ENCODE results near the gene CDC42BPG. TPM values are rescaled to one million over a fixed set of nuclear protein-coding genes. Genes with fewer than 3 reads are reported as not detected.

Gene CDC42BPG, protein sequence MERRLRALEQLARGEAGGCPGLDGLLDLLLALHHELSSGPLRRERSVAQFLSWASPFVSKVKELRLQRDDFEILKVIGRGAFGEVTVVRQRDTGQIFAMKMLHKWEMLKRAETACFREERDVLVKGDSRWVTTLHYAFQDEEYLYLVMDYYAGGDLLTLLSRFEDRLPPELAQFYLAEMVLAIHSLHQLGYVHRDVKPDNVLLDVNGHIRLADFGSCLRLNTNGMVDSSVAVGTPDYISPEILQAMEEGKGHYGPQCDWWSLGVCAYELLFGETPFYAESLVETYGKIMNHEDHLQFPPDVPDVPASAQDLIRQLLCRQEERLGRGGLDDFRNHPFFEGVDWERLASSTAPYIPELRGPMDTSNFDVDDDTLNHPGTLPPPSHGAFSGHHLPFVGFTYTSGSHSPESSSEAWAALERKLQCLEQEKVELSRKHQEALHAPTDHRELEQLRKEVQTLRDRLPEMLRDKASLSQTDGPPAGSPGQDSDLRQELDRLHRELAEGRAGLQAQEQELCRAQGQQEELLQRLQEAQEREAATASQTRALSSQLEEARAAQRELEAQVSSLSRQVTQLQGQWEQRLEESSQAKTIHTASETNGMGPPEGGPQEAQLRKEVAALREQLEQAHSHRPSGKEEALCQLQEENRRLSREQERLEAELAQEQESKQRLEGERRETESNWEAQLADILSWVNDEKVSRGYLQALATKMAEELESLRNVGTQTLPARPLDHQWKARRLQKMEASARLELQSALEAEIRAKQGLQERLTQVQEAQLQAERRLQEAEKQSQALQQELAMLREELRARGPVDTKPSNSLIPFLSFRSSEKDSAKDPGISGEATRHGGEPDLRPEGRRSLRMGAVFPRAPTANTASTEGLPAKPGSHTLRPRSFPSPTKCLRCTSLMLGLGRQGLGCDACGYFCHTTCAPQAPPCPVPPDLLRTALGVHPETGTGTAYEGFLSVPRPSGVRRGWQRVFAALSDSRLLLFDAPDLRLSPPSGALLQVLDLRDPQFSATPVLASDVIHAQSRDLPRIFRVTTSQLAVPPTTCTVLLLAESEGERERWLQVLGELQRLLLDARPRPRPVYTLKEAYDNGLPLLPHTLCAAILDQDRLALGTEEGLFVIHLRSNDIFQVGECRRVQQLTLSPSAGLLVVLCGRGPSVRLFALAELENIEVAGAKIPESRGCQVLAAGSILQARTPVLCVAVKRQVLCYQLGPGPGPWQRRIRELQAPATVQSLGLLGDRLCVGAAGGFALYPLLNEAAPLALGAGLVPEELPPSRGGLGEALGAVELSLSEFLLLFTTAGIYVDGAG (N-terminal part only)
- 0.13 and 0.38 TPM in 2 replicates for total RNA-seq

DNA sequence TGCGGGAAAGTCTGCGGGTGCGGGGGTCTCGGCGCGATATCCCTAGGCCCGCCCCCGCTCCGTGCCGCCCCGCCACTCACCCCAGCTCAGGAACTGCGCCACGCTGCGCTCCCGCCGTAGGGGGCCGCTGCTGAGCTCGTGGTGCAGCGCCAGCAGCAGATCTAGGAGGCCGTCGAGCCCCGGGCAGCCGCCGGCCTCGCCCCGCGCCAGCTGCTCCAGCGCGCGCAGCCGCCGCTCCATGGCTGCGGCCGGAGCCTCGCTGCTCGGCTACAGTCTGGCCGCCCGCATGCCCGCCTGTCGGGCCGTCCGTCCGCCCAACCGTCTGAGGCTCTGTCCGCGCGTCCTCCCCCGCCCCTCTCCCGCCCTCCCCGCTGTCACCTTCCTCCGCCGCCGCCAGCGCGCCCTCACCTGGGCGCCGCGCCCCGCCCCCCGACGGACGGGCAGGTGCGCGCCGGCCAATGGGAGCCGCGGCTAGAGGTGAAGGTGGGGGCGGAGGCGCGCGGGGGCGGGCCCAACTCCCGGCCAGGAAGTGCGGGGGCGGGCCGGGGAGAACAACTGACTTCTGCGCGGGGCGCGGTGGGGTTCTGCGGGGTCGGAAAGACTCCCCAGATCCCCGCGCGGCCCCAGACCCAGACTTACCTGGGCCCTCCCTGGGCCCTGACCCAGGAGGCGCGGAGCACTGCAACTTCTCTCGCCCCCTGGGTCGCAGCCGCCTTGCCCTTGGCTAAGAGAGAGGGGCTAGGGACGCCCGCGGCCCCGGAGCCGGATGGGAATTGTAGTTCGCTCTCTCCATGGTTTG is at the start of gene CDC42BPG:
Gene CDC42BPG, minus strand, starts transcription at position 324 of the 799 bp plus-strand sequence. Its CDS starts 84 bp downstream, at position 240.
- peak; percentile 30 to 69 for DNase-seq (ENCODE audit: low read depth in 2 of 2)

DNA sequence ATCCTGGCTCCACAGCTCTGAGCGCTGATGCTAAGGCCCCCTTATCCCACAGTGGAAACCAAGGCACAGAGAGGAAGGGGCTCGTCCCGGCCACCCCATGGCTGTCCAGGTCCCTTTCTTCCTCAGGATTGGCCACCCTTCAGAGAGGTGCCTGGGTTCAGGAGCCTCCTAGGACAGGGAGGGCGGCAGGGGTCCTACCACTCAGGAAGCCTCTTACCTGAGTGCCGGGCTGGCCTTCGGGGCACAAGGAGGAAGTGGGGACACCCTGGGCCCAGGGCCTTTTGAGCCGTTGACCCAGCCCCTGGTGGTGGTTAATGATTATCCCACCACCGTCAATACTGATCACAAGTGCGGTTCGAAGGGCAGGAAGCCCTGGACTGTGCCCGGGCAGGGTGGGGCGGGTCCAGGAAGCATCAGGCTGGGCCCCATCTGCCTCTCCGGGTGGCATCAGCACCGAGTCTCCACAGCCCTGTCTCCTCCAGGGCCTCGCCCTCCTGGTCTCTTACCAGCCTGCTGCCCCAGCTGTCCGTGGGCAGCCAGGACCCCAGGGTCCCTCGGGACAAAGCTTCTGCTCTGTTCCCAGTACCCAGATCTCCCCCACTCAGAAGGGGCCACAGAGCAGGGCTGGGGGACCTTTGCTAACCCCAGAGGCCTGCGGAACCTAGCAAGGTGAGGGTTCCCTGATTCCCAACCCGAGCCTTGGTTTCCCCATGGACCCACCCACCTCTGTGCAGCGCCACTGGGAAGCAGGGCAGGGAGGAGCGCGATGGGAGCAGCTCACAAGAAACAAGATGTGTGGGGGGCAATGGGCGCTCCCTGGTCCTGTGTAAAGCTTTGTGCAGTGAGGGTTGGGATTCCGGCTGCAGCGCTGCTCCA is 49.0 kb upstream of the CDC42BPG start:
- no peak for DNase-seq (ENCODE audit: low read depth in 2 of 2)

DNA sequence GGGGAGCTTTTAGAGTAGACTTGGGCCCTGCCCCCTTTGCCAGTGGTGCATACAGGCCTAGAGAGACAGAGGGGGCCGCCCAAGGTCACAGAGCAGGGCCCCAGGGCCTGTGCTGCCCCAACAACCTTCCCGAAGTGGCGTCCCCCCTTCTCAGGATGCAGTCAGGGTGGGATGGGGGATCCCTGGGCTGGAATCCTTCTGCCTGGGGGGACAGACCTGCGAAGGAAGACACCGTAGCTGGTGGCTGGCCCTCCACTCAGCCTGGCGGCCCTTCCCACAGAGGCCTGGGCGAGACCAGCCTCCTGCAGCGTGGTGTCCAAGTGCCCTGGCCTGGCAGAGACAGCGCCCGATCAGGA is 48.4 kb upstream of the CDC42BPG start:
- DNase-seq (ENCODE audit: low read depth in 2 of 2) = no peak

DNA sequence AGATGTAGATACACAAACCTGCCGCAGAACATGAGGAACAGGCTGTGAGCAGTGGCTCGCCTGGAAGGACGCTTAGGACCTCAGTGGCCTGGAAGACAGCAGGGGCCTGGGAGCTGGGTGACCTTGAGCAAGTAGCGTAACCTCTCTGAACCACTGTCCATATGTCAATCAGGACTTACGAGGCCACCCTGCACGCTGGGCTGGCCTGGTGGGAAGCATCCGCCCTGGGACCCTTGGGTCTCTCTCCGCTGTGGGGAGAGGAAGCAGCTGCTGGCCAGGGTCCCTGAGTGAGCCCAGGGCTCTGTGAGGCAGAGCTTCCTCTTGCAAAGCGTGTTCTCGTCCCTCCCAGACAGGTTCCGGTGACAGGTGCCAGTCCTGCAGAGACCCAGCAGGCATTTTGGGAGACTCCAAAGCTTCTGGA is 48.0 kb upstream of the CDC42BPG start:
- DNase-seq (ENCODE audit: low read depth in 2 of 2) = no peak

DNA sequence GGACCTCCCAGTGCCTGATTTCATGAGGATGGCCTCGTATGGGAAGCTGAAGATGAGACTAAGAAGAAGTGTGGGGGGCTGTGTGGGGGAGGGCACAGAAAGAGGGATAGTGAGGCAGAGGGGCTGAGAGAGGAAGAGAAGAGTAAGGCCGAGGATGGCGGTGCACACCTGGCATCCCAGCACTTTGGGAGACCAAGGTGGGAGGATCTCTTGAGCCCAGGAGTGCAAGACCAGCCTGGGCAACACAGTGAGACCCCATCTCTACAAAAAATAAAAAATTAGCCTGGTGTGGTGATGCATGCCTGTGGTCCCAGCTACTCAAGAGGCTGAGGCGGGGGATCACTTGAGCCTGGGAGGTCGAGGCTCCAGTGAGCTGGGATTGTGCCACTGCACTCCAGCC is 47.4 kb upstream of the CDC42BPG start:
- DNase-seq (ENCODE audit: low read depth in 2 of 2) = no peak

DNA sequence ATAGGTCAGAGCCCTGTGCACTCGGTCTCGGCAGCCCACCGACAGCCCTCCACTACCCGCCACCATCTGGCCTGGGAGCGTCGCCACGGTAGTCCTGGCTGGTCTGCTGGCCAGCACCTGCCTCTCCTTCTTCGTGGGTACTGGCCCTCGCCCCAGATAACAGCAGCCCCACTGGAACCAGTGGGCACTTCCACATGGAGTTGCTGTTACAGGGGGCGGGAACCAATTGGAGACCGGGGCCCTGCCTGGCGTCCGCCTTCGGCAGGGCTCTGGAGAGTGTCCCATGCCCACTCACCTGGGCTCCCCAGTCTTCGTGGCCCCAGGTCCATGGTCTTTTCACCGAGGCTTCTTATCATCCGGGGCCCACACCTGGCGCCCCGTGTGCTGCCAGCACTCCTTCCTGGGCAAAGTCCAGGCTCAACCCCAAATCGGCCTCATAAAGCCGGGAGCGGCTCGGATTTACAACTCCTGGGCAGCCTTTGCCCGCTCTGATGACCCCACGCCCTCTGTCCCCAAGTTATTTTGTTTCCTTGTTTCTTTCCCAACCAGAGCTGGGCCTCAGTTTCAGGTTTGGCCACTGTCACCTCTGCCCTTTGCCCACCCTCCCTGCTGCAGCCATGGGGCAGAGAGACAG is 46.9 kb upstream of the CDC42BPG start:
- DNase-seq (ENCODE audit: low read depth in 2 of 2) = no peak

DNA sequence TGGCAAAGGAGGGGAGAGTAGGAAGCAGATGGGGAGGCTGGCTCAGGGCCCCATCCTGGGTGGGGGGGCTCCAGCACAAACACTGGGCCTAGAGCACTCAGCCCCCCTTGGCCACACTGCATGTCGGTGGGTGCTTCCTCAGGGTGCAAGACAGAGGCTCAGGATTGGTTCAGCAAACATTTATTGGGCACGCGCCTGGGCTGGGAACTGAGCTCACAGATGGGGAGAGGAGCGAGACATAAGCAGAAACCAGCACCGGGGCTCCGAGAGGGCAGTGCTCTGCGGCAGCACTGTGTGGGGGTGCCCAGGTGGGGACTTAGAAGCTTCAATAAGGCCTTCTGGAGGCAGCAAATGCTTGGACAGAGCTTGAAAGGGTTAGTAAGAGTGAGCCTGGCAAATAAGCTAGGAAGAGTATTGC is 46.1 kb upstream of the CDC42BPG start:
- no peak for DNase-seq (ENCODE audit: low read depth in 2 of 2)

DNA sequence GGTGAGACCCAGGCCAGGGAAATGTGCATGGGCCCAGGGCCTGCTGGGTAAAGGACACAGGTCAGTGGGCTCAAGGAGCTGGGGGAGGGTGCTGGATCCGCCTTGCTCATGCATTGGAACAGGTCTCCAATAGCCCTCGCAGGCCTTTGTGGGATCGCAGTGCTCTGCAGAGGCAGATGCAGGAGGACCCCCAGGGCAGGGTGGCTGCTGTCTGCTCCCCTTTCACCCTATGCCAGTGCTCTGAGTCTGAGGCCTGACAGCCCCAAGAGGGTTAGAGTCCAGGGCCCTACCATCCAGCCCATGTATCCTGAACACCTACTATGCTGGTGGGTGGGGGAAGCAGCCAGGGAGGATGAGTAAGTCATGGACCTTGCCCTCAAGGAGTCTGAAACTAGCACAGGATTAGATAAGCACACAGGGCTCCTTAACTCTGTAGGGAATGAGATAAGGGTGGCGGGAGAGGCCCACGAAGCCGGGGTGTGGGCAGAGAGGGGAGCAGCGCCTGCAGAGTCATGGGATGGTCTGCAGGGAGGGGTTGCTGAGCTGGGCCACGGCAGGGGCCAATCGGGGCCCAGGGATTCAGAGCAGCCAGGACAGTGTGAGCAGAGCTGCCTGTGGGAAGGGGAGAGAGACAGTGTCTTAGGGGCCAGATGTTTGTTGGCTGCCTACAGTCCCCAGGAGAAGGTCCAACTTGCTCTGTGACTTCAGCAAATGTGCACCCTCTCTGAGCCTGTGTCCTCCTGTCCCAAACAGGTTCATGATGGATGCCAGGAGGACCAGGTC is 44.5 kb upstream of the CDC42BPG start:
- no peak for DNase-seq (ENCODE audit: low read depth in 2 of 2)

DNA sequence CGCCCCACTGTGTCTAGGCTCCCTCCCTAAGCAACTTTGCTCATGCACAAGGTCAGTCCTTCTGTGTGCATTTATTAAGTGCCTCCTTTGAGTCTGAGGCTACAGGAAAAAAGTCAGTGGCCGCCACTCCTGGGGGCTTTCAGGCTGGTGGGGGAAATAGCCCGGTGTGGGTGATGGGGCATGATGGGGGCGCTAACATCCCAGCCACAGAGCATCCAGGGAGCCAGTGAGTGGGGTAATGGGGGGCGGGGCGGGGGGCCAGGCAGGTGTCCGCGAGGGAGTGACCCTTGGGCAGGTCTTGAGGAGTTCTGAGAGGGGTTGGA is 43.9 kb upstream of the CDC42BPG start:
- DNase-seq (ENCODE audit: low read depth in 2 of 2) = no peak

DNA sequence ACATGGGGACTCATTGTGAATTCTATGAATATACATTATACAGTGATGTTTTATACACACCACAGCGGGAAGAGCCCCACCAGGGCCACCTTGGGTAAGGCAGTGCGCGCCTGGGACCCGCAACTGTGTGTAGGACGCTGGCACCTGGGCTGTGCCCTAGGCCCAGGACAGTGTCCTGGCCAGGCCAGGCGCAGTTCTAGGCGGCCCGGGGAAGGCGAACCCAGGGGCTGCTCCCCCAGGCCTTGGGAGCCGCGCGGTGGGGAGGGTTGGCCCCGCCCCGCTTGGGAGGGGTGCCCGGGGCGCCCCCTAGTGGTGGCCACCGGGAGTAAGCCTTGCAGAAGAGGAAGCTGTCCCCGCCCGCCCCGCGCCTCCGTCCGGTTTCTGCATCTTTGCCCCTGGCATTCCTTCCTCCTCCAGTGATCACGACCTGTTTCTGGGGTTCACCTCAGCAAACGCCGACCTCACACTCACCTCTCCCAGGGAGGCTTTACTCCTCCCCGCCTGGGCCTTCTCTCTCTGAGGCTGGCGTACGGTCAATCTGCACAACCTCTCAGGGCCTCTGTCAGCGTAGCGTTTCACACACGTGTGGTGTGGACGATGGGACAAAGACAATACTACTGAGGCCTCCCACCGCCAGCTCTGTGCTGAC is 43.4 kb upstream of the CDC42BPG start:
- peak in 1 of 2 donors; percentile 61 for DNase-seq (ENCODE audit: low read depth in 2 of 2)

DNA sequence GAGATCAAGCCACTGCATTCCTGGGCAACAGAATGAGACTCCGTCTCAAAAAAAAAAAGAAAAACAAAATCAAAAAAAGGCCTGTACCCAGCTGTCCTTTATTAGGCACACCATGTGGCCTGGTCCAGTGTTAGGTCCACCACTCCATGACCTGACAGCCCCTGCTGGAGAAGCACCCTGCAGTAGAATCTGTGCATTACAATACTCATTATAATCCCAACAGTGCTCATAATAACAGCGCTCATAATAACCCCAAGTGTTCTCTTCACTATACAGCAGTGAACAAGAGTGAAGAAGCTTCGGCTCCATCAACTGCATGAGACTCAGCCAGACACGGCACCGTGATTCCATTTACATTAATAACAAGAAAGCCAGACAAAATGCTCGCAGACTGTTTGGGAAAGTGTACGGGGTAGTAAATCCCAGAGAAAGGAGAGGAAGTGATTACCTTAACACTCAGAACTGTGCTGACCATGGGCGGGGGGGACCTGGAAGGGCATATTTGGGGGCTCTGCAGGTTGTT is 42.8 kb upstream of the CDC42BPG start:
- no peak for DNase-seq (ENCODE audit: low read depth in 2 of 2)

DNA sequence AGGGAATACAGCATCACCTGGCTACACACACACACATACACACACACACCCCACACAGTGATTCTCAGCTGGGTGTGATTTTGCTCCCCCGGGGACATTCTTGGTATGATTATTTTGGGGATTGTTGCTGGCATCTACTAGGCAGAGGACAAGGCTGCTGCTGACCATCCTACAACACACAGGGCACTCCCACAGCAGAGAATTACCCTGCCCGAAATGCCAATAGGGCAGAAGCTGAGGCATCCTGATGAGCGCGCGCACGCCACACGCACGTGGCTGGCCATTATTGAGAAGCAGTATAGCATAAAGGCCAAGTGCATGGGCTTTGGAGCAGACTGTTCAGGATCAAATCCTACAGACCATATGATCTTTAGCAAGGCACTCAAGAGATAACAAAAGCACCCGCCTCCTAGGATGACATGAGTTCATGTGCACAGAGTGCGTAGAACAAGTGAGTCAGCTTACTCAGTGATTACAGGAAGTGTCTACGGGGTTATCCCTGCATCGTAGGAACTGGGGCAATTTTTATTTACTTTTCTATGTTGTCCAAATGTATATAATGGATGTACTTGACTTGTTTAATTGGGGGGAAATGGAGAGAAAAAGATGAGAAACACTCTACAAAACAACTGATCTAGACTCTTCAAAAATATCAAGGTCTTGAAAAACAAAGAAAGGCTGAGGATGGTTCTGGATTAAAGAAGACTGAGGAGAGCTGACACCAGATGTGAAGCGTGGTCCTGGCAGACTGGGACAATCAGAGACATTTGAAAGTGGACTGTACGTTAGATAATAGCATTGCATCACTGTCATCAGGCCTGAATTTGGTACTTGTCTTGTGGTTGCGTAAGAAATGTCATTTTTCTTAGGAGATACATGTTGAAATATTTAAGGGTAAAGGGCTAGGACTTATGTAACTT is 41.2 kb upstream of the CDC42BPG start:
- DNase-seq (ENCODE audit: low read depth in 2 of 2) = peak in 1 of 2 donors; percentile 69

DNA sequence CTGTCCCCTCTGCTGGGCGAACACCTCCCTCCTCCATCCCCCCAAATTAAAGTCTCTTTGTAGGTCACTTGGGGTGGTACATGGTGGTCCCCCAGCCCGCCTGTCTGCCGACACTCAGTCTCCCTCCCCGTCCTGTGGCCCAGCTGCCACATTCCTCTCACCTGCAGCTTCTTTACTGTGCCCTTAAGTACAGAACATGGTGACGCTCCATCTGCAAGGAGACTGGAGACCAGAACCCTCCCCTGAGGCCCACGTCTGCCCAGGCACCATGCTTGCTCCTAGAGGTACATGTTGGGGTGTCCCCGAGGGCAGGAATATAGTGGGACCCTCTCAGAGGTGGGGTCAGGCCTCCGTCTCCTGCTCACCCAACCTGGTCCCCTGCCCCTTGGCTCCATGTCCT is 39.6 kb upstream of the CDC42BPG start:
- DNase-seq (ENCODE audit: low read depth in 2 of 2) = no peak

DNA sequence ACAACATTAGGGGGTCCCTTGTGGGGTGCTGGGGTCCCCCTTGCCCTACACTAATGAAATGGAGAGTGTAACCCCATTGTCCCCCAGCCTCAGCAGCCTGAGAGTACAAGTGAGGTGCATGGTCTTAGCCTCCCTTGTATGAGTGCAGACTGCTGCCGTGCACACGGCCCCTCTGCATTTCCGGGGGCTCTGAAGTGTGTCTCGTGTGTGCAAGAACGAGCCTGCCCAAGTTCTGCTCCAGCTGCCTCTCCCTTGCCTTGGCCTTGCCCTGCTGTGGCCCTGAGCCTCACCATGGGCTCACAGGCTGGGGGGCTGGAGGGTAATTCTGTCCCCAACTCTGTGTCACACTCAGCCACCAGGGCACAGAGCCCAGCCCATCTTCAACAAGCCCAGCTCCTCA is 39.1 kb upstream of the CDC42BPG start:
- DNase-seq (ENCODE audit: low read depth in 2 of 2) = no peak

DNA sequence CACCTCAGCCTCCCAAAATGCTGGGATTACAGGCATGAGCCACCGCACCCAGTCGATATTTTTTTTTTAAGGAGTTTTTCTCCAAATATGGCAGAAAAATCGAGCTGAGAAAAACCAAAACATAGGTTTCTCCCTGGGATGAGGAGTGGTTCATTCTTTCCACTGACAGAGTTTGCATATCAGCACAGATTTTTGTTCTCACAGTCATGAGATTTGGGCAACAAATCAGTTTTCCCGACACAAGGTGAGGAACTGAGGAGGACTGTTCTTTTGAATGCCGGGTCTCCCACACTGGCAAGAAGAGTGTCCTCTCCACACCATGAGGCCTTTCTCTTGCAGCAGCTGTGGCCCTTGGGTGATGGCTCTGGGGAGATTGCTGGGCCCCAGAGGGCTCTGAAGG is 37.8 kb upstream of the CDC42BPG start:
- no peak for DNase-seq (ENCODE audit: low read depth in 2 of 2)

DNA sequence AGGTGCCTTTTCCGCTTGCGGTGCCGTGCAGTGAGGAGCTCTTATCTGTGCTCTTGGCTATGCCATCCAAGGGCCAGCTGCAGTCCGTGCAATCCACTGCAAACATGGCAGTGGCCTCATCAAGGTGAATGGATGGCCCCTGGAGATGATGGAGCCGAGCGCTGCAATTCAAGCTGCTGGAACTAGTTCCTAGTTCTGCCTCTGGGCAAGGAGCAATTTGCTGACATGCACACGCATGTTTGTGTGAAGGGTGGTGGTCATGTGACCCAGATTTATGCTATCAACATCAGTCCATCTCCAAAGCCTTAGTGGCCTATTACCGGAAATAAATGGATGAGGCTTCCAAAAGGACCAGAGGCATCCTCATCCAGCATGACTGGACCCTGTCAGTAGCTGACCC is 37.0 kb upstream of the CDC42BPG start:
- no peak for DNase-seq (ENCODE audit: low read depth in 2 of 2)

All from dermis microvascular lymphatic vessel endothelial cell (primary cell).